ENCODE results near the gene SPRYD7.

Gene SPRYD7

DNA sequence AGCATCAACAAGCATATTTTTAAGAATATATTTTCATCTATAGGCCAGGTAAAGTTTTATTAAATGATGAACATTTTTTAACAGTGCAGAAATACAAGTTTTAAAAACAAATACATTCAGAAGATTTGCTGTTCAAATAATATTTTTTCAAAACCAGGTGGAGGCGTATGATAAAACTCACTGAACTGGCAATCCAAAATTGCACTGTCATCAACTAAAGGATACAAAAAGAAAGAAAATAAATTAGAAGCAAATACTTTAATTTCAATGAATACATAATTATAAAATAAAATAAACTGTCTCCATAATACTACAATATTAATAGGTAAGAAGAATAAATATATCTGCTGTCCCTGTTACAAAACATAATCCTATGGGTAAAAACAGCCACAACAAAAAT is 21.2 kb downstream of the SPRYD7 start:
- DNase-seq (ENCODE audit: low read depth), result no peak
- TF ChIP-seq, protein P1, sequence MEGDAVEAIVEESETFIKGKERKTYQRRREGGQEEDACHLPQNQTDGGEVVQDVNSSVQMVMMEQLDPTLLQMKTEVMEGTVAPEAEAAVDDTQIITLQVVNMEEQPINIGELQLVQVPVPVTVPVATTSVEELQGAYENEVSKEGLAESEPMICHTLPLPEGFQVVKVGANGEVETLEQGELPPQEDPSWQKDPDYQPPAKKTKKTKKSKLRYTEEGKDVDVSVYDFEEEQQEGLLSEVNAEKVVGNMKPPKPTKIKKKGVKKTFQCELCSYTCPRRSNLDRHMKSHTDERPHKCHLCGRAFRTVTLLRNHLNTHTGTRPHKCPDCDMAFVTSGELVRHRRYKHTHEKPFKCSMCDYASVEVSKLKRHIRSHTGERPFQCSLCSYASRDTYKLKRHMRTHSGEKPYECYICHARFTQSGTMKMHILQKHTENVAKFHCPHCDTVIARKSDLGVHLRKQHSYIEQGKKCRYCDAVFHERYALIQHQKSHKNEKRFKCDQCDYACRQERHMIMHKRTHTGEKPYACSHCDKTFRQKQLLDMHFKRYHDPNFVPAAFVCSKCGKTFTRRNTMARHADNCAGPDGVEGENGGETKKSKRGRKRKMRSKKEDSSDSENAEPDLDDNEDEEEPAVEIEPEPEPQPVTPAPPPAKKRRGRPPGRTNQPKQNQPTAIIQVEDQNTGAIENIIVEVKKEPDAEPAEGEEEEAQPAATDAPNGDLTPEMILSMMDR (conservative IDR thresholded peaks at IDR 0.05; ENCODE audit: low read depth, low read length), result no peak
- no peak overlapping the region for H3K4me3 ChIP-seq (ENCODE audit: low read depth, low read length)

DNA sequence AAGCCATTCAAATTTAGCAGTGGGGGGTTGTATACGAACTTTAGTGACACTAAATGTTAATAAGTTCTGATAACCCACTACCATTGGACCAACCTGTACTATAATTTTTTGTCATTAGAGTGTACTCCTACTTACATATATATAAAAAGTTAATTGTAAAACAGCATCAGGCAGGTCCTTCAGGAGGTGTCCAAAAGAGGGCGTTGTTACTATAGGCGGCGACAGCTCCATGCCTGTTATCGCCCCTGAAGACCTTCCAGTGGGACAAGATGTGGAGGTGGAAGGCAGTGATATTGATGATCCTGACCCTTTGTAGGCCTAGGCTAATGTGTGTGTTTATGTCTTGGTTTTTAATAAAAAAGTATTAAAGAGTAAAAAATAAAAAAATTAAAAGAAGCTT is 27.5 kb downstream of the SPRYD7 start:
- H3K4me3 ChIP-seq (ENCODE audit: low read depth, low read length), result no peak overlapping the region
- DNase-seq (ENCODE audit: low read depth), result no peak
- TF ChIP-seq, protein P1 (conservative IDR thresholded peaks at IDR 0.05; ENCODE audit: low read depth, low read length), result peak; percentile 12

DNA sequence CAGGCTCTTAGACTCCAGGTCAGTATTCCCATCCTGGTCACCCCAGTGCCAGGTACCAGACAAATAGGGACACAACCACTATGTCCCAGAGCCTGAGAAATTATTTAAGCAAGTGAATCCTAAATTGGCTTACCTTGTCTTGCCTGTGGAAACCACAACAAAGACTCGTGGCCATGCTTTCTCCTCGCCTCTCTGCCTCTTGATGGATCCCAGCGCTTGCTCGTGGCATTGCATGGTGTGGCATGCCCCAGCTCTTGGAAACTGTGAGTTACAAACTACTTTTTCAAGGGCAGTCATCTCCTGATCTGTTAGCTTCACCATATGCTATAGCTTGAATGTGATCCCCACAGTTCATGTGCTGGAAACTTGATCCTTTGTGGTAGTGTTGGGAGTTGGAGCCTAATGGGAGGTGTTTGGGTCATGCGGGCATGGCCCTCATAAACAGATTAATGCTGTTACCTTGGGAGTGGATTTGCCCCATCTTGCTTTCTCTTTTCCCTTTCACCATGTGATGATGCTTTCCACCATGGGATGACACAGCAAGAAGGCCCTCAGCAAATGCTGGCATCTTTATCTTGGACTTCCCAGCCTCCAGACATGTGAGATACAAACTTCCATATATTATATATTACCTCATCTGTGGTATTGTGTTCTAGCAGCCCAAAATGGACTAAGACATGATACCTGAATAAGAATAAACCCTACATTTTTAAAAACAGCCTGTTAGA is 31.2 kb downstream of the SPRYD7 start:
- TF ChIP-seq, protein P1 (conservative IDR thresholded peaks at IDR 0.05; ENCODE audit: low read depth, low read length), result no peak
- no peak overlapping the region for H3K4me3 ChIP-seq (ENCODE audit: low read depth, low read length)
- peak; percentile 6 for DNase-seq (ENCODE audit: low read depth)

DNA sequence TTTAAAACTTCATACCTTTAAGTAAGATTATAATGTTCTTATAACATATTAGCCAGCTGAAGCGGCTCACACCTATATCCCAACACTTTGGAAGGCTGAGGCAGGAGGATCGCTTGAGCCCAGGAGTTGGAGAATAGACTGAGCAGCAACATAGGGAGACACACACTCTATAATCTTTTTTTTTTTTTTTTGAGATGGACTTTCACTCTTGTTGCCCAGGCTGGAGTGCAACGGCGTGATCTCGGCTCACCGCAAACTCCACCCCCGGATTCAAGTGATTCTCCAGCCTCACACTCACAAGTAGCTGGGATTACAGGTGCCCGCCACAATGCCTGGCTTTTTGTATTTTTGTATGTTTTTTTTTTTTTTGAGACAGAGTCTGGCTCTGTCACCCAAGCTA is 37.3 kb downstream of the SPRYD7 start:
- TF ChIP-seq, protein P1 (conservative IDR thresholded peaks at IDR 0.05; ENCODE audit: low read depth, low read length), result no peak
- no peak for DNase-seq (ENCODE audit: low read depth)
- H3K4me3 ChIP-seq (ENCODE audit: low read depth, low read length), result no peak overlapping the region

DNA sequence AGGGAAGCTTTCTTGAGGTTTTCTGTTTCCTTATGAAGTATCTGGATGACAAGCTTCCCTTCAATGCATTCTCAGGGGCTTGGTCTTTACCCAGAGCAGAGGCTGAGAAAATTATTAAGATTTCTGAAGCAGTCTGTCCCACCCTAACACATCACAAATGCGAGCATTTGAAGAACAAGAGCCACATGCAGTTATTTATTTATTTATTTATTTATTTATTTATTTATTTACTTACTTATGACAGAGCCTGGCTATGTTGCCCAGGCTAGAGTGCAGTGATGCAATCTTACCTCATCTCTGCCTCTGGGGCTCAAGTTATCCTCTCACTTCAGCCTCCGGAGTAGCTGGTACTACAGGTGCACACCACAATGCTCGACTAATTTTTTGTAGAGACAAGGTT is 38.4 kb downstream of the SPRYD7 start:
- no peak overlapping the region for H3K4me3 ChIP-seq (ENCODE audit: low read depth, low read length)
- TF ChIP-seq, protein P1 (conservative IDR thresholded peaks at IDR 0.05; ENCODE audit: low read depth, low read length), result no peak
- no peak for DNase-seq (ENCODE audit: low read depth)

DNA sequence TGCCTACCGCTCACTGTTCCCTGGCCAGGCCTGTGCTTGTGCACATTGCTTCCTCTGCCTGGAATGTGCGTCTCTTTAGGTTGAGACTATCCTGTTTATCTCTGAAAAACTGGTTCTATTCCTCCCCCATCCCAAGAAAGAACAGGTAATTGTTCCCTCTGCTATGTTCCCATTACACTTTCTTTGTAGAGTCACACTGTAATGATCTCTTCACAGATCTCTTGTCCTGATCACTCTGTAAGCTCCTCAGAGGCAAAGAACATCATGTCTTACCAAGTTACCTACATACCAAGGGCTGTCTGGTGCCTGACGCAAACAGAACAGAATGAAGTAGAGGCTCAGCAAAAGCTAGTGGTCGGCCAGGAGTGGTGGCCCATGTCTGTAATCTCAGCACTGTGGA is 40.3 kb downstream of the SPRYD7 start:
- DNase-seq (ENCODE audit: low read depth), result no peak
- TF ChIP-seq, protein P1 (conservative IDR thresholded peaks at IDR 0.05; ENCODE audit: low read depth, low read length), result no peak
- no peak overlapping the region for H3K4me3 ChIP-seq (ENCODE audit: low read depth, low read length)

DNA sequence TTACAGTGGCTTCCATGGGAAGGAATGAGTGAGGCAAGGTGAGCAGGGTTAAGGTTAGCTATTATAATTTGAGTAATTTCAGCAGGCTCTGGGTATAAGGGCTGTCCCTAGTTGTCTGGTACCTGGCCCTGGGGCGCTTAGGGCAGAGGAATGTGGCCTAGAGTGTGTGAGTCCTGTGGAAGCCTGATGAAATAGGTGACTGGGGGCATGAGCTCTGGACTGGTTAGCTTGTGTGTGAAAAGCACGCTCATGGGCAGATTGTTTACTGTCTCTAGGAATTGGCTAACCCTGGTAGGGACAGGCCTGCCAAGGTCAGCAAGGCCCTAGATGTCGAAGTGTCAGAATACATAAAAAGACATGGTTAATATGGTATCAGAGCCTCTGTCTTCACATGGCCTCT is 42.5 kb downstream of the SPRYD7 start:
- TF ChIP-seq, protein P1 (conservative IDR thresholded peaks at IDR 0.05; ENCODE audit: low read depth, low read length), result no peak
- no peak for DNase-seq (ENCODE audit: low read depth)
- H3K4me3 ChIP-seq (ENCODE audit: low read depth, low read length), result no peak overlapping the region
